Endothelial cell of umbilical vein (primary cell): ENCODE data around the gene NTRK1. TPM values are rescaled to one million over a fixed set of nuclear protein-coding genes. Genes with fewer than 3 reads are reported as not detected.

ENCODE experiments used
- BruUV-seq: library from RNA; stranded (reverse); fragments of 400-500 nt; replicated peaks from 2 replicates; lab custom pipeline; 2021; lab: Mats Ljungman, UMichigan
- CTCF ChIA-PET: fragments of 300-600, 350-600 bp; sonication (Branson Sonifier 250); formaldehyde crosslinking; loops from one replicate; lab custom pipeline; 2021; ENCODE audit warnings: antibody characterized with exemption, inconsistent platforms; lab: Charles Lee
- POLR2A ChIA-PET: fragments of 300-600, 350-600 bp; sonication (Branson Sonifier 250); formaldehyde crosslinking; loops from one replicate; lab custom pipeline; 2021; ENCODE audit warnings: antibody characterized with exemption, inconsistent platforms; lab: Charles Lee
- DNase-seq: peaks from one replicate; pipeline ENCODE4 v3.0.0-alpha.2; 2011; ENCODE audit warnings: low read depth, low spot score
- FAIRE-seq: peaks from 2 replicates; lab custom pipeline; 2011; peaks lifted over from hg19 to GRCh38; lab: Jason Lieb, UNC
- H2AFZ ChIP-seq: 2 replicates; pipeline ENCODE4 v1.6.0; 2012; ENCODE audit warnings: low read depth, low read length, control low read depth, inconsistent platforms
- H3K27ac ChIP-seq: 2 replicates; pipeline ENCODE4 v1.5.1; 2011; ENCODE audit warnings: low read depth, mild to moderate bottlenecking, control low read depth, low read length, moderate library complexity; ENCODE audit not compliant: insufficient read depth
- H3K27me3 ChIP-seq, 2 experiments: 2 replicates each; pipeline versions ENCODE4 v1.6.0 to v1.6.1; 2011; ENCODE audit warnings: low read length in 2 of 2, mixed read lengths in 1 of 2; ENCODE audit not compliant: control insufficient read depth in 2 of 2, insufficient read depth in 2 of 2
- H3K36me3 ChIP-seq, 2 experiments: 2 replicates in 1 of 2; 3 replicates in 1 of 2; pipeline ENCODE4 v1.5.1; 2011; ENCODE audit warnings: low read length in 2 of 2, mild to moderate bottlenecking in 1 of 2, moderate library complexity in 1 of 2; ENCODE audit not compliant: control insufficient read depth in 2 of 2, insufficient read depth in 2 of 2; ENCODE audit errors: extremely low read depth in 1 of 2
- H3K4me1 ChIP-seq: 3 replicates; pipeline ENCODE4 v1.5.1; 2011; ENCODE audit warnings: mild to moderate bottlenecking, low read length; ENCODE audit not compliant: control insufficient read depth, insufficient read depth; ENCODE audit errors: extremely low read depth
- H3K4me2 ChIP-seq: 2 replicates; pipeline ENCODE4 v1.6.1; 2011; ENCODE audit warnings: low read length, control low read depth, mixed read lengths; ENCODE audit not compliant: insufficient read depth
- H3K4me3 ChIP-seq, 3 experiments: fragments of 200-600 bp in 1 of 3; sonication (generic), shearing (Covaris generic) in 1 of 3; replicated peaks in 1 of 3; 2 replicates each; pipeline ENCODE4 v1.5.1; 2011 to 2016; ENCODE audit warnings: control low read depth in 3 of 3, low read length in 3 of 3, mild to moderate bottlenecking in 2 of 3, inconsistent platforms in 1 of 3, low read depth in 1 of 3, moderate library complexity in 1 of 3; ENCODE audit not compliant: insufficient read depth in 1 of 3
- H3K79me2 ChIP-seq: 2 replicates; pipeline ENCODE4 v1.6.0; 2012; ENCODE audit warnings: low read length, inconsistent platforms; ENCODE audit not compliant: control insufficient read depth, insufficient read depth
- H3K9ac ChIP-seq: replicated peaks from 2 replicates; pipeline ENCODE3; 2011; ENCODE audit warnings: low read length, control low read depth; ENCODE audit not compliant: insufficient read depth; ENCODE audit errors: extremely low read depth
- H3K9me1 ChIP-seq: replicated peaks from 3 replicates; pipeline ENCODE4 v1.6.0; 2011; ENCODE audit warnings: mild to moderate bottlenecking, low read length; ENCODE audit not compliant: control insufficient read depth, insufficient read depth; ENCODE audit errors: extremely low read depth
- H3K9me3 ChIP-seq: replicated peaks from 2 replicates; pipeline ENCODE4 v1.5.1; 2012; ENCODE audit warnings: low read length, inconsistent platforms; ENCODE audit not compliant: control insufficient read depth, insufficient read depth
- H4K20me1 ChIP-seq: replicated peaks from 2 replicates; pipeline ENCODE3; 2011; ENCODE audit warnings: mild to moderate bottlenecking, low read length; ENCODE audit not compliant: control insufficient read depth, insufficient read depth; ENCODE audit errors: extremely low read depth
- EZH2 ChIP-seq: IDR thresholded peaks from 2 replicates; pipeline ENCODE4 v1.6.1; 2012; ENCODE audit warnings: borderline replicate concordance, low read depth, mild to moderate bottlenecking, moderate library complexity, low read length, inconsistent platforms; ENCODE audit not compliant: severe bottlenecking
- FOS ChIP-seq: IDR thresholded peaks from 2 replicates; pipeline ENCODE4 v1.6.1; 2011; ENCODE audit warnings: mild to moderate bottlenecking, low read length, moderate library complexity, borderline replicate concordance; ENCODE audit not compliant: insufficient read depth
- GATA2 ChIP-seq: IDR thresholded peaks from 2 replicates; pipeline ENCODE4 v1.7.0; 2011; ENCODE audit warnings: low read depth, mild to moderate bottlenecking, moderate library complexity, mixed read lengths, low read length; ENCODE audit not compliant: insufficient read length, insufficient read depth
- JUN ChIP-seq: IDR thresholded peaks from 2 replicates; pipeline ENCODE4 v1.6.1; 2011; ENCODE audit warnings: borderline replicate concordance, low read depth; ENCODE audit not compliant: insufficient read length, insufficient read depth
- MAX ChIP-seq: IDR thresholded peaks from 2 replicates; pipeline ENCODE4 v1.6.1; 2011; ENCODE audit not compliant: insufficient read depth, insufficient read length
- MYC ChIP-seq: IDR thresholded peaks from one replicate; pipeline ENCODE4 v1.6.1; 2011; ENCODE audit warnings: mild to moderate bottlenecking, low read depth, low read length
- POLR2A ChIP-seq: IDR thresholded peaks from 2 replicates; pipeline ENCODE4 v1.6.1; 2012; ENCODE audit warnings: low read depth, mild to moderate bottlenecking, control low read depth, low read length
- POLR2AphosphoS5 ChIP-seq: IDR thresholded peaks from 2 replicates; pipeline ENCODE4 v1.6.1; 2012; ENCODE audit warnings: low read depth, mild to moderate bottlenecking, control low read depth, low read length, moderate library complexity; ENCODE audit not compliant: insufficient read depth
- dilution Hi-C: fragments of 300-500 bp; cut with MboI; formaldehyde crosslinking; loops from one replicate; pipeline ENCODE4 v1.15.0; 2019; ENCODE audit warnings: low sequenced_read_pairs; ENCODE audit not compliant: extremely low pct_ligation_motif_present
- intact Hi-C: fragments of 100-400 bp; cut with micrococcal nuclease; formaldehyde crosslinking; loops from one replicate; pipeline ENCODE4 v1.10.0; 2022
- polyA plus RNA-seq, 4 experiments: library from polyadenylated mRNA; depleted of rRNA in 3 of 4; stranded (reverse) in 3 of 4; unstranded in 1 of 4; fragments of >200 nt; gene quantifications; 2 replicates each; pipeline versions ENCODE4 v1.2.1 to v1.2.3, GENCODE V29; 2011 to 2012; ENCODE audit warnings: missing spikeins in 1 of 4
- total RNA-seq: library from RNA; stranded (reverse); gene quantifications from 2 replicates; pipeline ENCODE4 v1.2.3, GENCODE V29; 2021
- TF ChIP-seq, protein P1 (sequence below), 2 donors: IDR thresholded peaks; 1 replicate in 1 of 2; 2 replicates in 1 of 2; pipeline ENCODE4 v1.5.1; 2011; ENCODE audit warnings: low read length in 2 of 2, mild to moderate bottlenecking in 2 of 2, moderate library complexity in 2 of 2, control low read depth in 1 of 2, inconsistent platforms in 1 of 2, low read depth in 1 of 2; ENCODE audit not compliant: insufficient read depth in 1 of 2; ENCODE audit errors: extremely low read depth in 1 of 2

NTRK1 gene
- total and polyA plus RNA-seq, 2 donors (not counting 3 experiments of a cell fraction or from before 2014, with no cell fraction given): 0.07 TPM; not detected in 1

GRCh38 chr1:156838972-156839371, 21.7 kb upstream of the NTRK1 start:
- Histone ChIP-seq H3K27me3 (peaks cover 30 to 41% of the 10 kb centered on the region in 2 experiments), H2AFZ (no peak overlapping the region), H4K20me1 (no peaks in the 10 kb centered on the region), H3K27ac (no peak overlapping the region), H3K9me3 (no peaks in the 10 kb centered on the region), H3K9ac (no peak overlapping the region), H3K79me2 (no peaks in the 10 kb centered on the region), H3K4me3 (no peak overlapping the region), H3K4me2 (no peak overlapping the region), H3K4me1 (peaks cover 16% of the 10 kb centered on the region), H3K9me1 (no peaks in the 10 kb centered on the region), H3K36me3 (no peaks in the 10 kb centered on the region)
- intact Hi-C loops (loop anchor here (1.0 to 2.0 kb wide), 3 partner anchors 22 to 88 kb away; partner anchors contain the start of gene NTRK1), dilution Hi-C loops (no loop called here)
- ChIA-PET POLR2A (no interaction called here), CTCF (interaction anchor here (0.9 to 4.5 kb wide), 31 partner anchors 10 to 316 kb away, joined by 3 to 144 read pairs (median 5); partner anchors contain the start of genes INSRR, NTRK1 and PEAR1)
- no TSS peak for BruUV-seq
- peak; percentile 62 for FAIRE-seq
- peak; percentile 30 for DNase-seq
- TF ChIP-seq FOS: no peak
- TF ChIP-seq, protein P1, sequence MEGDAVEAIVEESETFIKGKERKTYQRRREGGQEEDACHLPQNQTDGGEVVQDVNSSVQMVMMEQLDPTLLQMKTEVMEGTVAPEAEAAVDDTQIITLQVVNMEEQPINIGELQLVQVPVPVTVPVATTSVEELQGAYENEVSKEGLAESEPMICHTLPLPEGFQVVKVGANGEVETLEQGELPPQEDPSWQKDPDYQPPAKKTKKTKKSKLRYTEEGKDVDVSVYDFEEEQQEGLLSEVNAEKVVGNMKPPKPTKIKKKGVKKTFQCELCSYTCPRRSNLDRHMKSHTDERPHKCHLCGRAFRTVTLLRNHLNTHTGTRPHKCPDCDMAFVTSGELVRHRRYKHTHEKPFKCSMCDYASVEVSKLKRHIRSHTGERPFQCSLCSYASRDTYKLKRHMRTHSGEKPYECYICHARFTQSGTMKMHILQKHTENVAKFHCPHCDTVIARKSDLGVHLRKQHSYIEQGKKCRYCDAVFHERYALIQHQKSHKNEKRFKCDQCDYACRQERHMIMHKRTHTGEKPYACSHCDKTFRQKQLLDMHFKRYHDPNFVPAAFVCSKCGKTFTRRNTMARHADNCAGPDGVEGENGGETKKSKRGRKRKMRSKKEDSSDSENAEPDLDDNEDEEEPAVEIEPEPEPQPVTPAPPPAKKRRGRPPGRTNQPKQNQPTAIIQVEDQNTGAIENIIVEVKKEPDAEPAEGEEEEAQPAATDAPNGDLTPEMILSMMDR (IDR thresholded peaks at IDR 0.05; ENCODE audit: extremely low read depth in 1 of 2, insufficient read depth in 1 of 2, low read depth in 1 of 2, low read length in 2 of 2): peak; percentile 82 to 88

GRCh38 chr1:156839426-156840109, 21.1 kb upstream of the NTRK1 start:
- H3K36me3 ChIP-seq: no peaks in the 10 kb centered on the region
- H3K9me1 ChIP-seq: no peaks in the 10 kb centered on the region
- no peak overlapping the region for H3K4me2 ChIP-seq
- H3K27ac ChIP-seq: no peak overlapping the region
- H4K20me1 ChIP-seq: no peaks in the 10 kb centered on the region
- dilution Hi-C loops (no loop called here), intact Hi-C loops (loop anchor here (1.0 to 2.0 kb wide), 3 partner anchors 21 to 88 kb away; partner anchors contain the start of gene NTRK1)
- H3K4me3 ChIP-seq: no peak overlapping the region
- CTCF ChIA-PET: interaction anchor here (0.9 to 4.5 kb wide), 27 partner anchors 9 to 316 kb away, joined by 3 to 144 read pairs (median 6); partner anchors contain the start of genes INSRR, NTRK1 and PEAR1
- H3K9me3 ChIP-seq: no peaks in the 10 kb centered on the region
- BruUV-seq: no TSS peak
- peaks cover 21% of the 10 kb centered on the region for H3K4me1 ChIP-seq
- DNase-seq (no peak), FAIRE-seq (no peak)
- peaks cover 30 to 43% of the 10 kb centered on the region in 2 experiments for H3K27me3 ChIP-seq
- no peaks in the 10 kb centered on the region for H3K79me2 ChIP-seq
- H3K9ac ChIP-seq: no peak overlapping the region
- TF ChIP-seq EZH2 (no peak), POLR2A (no peak), GATA2 (no peak), FOS (no peak), MYC (no peak), MAX (no peak), JUN (no peak), POLR2AphosphoS5 (no peak)
- TF ChIP-seq, protein P1 (IDR thresholded peaks at IDR 0.05; ENCODE audit: extremely low read depth in 1 of 2, insufficient read depth in 1 of 2, low read depth in 1 of 2, low read length in 2 of 2): no peak
- POLR2A ChIA-PET: no interaction called here
- no peak overlapping the region for H2AFZ ChIP-seq
